Colon (tissue), 2 donors: ENCODE measurements around the gene CLEC11A.

Experiments used
- FAIRE-seq: peaks from 2 replicates; lab custom pipeline; 2012; peaks lifted over from hg19 to GRCh38; lab: Jason Lieb, UNC
- donor health status: control.
- donor health status: control.

The CLEC11A gene

DNA sequence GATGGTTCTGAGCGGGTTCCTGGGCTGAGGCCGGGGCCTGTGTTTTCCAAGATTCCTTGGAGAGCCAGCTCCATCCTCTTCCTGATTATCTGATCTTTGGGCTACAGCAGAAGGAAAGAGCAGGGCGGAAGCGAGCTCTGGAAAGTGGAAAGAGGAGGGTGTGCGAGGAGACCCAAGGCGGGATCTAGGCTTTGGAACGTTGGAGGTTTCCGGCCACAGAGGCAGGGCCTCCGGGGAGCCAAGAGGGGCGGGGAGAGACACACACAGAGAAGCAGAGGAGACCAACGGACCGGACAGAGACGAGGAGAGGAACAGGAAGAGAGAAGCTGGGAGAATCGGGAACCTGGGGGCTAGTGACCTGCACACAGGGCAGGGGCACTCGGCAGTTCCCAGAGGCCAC, at the start of gene CLEC11A:
TSS of gene CLEC11A (plus strand) at position 296 of the 400 bp plus-strand sequence. CDS start 162 bp downstream, outside the sequence.
- no peak for FAIRE-seq

GRCh38 chr19:50676625-50677197, 46.5 kb upstream of the CLEC11A start:
- FAIRE-seq: no peak

DNA sequence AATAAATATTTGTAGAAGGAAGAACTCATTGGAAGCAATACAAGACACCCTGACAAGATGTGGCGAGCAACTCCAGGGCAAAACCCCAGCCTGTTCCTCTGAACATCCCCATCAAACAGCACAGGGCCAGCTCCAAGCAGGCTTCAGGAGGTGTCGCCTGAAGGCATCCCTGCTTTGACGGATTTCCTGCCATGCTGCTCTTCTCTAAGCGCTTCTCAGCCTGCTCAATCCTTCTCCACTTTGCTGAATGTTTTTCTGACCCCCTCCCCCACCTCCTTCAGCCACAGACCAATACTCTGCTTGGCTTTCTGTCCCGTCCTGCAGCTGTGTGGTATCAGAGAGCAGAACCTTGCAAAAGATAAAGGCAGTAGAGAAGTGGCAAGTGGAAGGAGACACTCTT, 45.5 kb upstream of the CLEC11A start:
- no peak for FAIRE-seq

GRCh38 chr19:50678323-50678722, 44.8 kb upstream of the CLEC11A start:
- FAIRE-seq: no peak

DNA sequence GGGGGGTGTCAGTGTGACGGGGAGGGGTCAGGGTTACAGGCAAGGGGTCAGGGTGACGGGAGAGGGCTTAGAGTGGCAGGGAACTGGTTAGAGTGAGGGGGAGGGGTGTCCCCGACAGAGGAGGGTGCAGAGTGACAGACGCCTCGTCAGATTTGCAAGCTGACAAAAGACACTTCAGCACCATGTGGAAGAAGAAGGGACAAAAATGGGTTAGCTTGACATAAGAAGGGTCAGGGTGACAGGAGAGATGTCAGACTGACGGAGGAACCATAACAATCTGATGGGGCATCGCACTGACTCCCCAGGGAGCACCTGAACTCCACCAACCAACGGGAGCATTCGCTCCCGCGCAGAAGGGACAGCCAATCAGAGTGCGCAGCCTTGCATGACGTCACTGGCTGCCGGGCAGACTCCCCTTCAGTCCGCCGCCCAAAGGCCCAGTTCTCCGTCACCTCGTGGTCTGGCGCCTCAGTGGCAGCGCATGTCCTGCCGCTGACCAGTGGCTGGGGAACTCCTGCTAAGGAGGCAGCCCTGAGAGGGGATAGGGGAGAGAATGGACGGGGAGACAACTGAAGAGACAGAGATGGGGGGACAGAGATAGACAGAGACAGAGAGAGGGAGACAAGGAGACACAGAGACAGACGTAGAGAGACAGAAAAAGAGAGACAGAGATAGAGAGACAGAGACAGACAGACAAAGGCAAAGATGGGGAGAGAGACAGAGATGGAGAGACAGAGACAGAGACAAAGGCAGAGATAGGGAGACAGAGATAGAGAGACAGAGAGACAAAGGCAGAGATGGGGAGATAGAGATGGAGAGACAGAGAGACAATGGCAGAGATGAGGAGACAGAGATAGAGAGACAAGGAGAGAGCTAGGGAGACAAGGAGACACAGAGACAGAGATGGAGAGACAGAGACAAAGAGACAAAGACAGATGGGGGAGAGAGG, 43.7 kb upstream of the CLEC11A start:
- FAIRE-seq: no peak

- FAIRE-seq: no peak
Observed at GRCh38 chr19:50686310-50687032, 36.7 kb upstream of the CLEC11A start.

- no peak for FAIRE-seq
Observed at GRCh38 chr19:50688766-50689165, 34.4 kb upstream of the CLEC11A start.

DNA sequence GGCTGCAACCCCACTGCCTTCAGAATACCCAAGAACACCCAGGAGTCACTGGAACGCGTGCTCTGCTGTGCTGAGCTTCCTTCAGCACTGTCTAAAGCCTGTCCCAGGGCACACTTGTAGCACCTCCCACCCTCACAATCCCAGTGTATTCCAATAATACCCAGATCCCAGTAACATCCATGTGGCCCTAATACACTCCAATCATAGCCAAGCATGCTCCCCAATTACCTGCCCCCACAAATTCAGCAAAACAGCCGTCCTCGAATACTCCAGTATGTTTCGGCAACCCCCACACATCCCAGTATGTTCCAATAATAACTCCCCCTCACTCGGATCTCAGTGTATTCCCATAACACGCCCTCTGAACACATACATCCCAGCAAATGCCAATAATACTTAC, 32.7 kb upstream of the CLEC11A start:
- FAIRE-seq: no peak

DNA sequence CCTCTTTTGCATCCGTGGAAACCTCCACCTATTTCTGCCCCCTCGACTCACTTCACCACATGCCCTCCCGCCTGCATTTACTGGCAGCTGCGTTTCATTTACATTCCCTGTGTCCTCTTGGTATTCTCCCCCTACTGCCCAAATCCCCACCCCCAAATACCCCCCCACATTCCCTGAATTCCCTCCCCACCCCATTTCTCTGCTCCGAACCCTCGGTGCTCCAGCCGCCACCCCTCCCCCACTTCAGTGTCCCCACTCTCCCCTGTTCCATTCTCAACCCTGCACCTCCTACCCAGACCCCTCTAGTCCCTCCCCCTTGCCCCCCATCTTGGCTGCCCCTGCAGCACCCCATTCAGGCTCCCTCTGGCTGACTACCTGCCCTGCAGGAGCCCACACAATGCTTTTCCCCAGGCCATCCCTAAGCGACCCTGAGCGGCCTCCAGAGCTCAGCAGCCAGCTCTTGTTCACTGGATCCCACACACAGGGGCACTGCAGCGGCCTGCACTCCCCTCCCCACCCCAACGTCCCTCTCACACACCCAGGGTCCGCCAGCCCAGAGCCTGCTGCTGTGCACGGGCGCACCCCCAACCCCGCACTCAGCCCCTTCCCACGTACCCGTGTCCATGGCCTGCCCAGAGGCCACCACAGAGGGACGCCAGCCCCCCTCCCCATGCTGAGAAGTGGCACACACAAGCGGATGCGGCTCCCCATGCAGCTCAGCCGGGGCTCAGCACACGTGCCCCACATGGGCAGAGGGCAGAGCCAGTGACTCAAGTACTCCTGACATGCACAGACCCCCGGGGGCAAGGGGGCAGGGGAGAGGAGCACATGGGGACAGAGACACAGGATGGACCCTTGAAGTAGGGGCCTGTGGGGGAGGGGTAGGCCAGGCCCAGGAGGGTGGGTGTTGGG, 29.8 kb upstream of the CLEC11A start:
- no peak for FAIRE-seq

DNA sequence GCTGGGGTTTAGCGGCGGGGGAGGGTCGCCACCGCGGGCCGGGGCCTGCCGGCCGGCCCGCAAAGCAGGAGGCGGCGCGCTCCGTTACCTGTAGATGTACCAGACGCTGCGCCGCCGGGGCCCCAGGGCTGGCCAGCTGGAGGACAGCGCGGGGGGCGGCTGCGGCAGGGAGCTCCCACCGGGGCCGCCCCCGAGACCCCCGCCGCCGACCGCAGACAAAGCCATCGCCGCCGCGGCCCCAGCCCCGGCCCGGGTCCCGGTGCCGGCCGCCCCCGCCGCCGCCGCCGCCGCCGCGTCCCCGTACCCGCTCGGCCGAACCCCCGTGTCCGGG, 28.4 kb upstream of the CLEC11A start:
- FAIRE-seq: no peak

DNA sequence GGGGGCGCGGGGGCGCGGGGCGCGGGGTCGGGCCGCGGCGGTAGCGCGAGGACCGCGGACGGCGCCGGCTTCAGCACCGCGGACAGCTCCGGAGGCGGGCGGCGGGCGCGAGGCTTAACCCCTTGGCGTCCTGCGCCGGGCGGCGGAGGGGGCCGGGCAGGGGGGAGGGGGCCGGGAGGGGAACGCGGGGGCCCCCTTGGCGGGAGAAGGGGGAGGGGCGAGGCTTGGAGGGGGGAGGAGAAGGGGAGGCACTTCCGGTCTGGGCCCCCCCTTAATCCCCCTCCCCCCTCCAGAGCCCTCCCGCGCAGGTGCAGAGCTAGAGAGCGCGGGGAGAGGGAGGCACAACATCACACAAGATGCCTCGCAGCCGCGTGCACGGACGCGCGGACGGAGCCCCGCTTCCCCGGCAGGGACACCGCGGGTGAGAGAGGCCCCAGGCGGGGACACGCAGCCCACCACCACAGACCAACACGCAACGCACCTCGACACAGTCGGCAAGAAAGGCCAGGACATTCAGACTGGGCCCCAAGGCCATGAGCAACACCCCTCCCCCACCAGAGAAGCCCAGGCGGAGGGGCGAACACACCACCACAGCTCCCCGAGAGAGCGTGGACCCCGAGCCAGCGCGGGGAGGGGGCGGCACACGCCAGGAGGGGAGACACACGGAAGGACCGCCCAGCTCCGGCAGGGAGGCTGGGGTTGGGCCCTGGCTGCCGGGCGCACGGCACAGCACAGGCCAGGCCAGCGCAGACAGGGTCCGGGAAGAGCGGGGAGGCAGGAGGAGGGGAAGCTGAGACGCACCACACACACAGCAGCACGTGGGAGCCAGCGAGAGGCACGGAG, 27.7 kb upstream of the CLEC11A start:
- FAIRE-seq: no peak

- FAIRE-seq: no peak
Observed at GRCh38 chr19:50696094-50696483, 27.1 kb upstream of the CLEC11A start.

GRCh38 chr19:50697414-50698124, 25.6 kb upstream of the CLEC11A start:
- no peak for FAIRE-seq

- FAIRE-seq: no peak
Observed at GRCh38 chr19:50701367-50701985, 21.7 kb upstream of the CLEC11A start.

DNA sequence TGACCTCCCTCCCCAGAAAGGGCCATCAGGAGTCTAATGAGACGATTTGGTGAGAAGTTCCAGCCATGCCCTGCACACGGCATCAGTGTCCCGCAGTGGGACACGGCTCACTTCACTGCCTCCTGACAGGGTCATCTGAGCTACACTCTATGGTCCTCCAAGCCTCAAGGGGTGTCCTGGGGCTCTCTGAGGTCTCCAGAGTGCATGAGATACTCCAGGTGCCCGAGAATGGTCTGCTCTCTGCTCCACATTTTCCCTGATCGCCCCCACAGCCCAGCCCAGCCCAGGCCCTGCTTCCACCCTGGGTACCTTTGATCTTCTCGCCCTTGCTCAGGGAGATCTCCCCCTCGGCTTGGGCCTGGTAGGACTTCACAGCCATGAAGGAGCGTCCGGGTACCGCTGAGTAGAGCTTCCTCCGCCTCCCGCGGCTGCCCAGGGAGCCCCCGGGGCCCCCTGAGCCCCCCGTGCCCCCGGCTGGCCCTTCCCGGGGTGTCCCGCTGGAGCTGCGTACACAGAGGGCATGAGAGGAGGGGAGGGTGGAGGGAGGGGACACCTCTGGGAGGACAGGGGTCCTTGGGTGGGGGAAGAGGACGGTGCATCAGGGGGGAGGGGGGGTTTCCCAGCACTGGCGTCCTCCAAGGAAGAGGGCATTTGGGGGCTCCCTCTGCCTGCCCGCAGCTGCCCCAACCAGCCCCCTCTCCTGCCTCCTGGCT, 20.9 kb upstream of the CLEC11A start:
- FAIRE-seq: no peak

- FAIRE-seq: no peak
Observed at GRCh38 chr19:50702871-50703829, 20.0 kb upstream of the CLEC11A start.

GRCh38 chr19:50703915-50704796, 19.0 kb upstream of the CLEC11A start:
- FAIRE-seq: no peak
